Measurements from ENCODE around the gene MCUR1. TPM values are rescaled to one million over a fixed set of nuclear protein-coding genes. Genes with fewer than 3 reads are reported as not detected.
"Not testable (repeated sequence)": the region's sequence is repeated elsewhere in the genome, so short reads cannot be mapped to it uniquely, and the experiment has no call there.

The MCUR1 gene
- total and polyA plus RNA-seq, 8 donors = 6.8 to 14.5 (median 11.9) TPM

- no peak for ATAC-seq
- no peak for TF ChIP-seq CTCF (IDR thresholded peaks at IDR 0.05)
- 72 to 75% methylated on average over 5 of the region's 5 CpGs for WGBS, 2 donors
- no peak for FAIRE-seq
- Histone ChIP-seq H3K4me3 (no peak overlapping the region), H3K9me3 (no peaks in the 10 kb centered on the region), H3K27ac (no peak overlapping the region), H3K4me1 (no peaks in the 10 kb centered on the region), H3K27me3 (peaks cover 0 to 3% (median 0%) of the 10 kb centered on the region in 4 donors), H3K36me3 (no peaks in the 10 kb centered on the region)
- intact Hi-C loops (cut with DNase I) = no loop called here
- DNase-seq = no peak
Measured at GRCh38 chr6:13836170-13836569, 21.8 kb upstream of the MCUR1 start.

- H3K9me3 ChIP-seq = no peaks in the 10 kb centered on the region
- H3K36me3 ChIP-seq = no peaks in the 10 kb centered on the region
- TF ChIP-seq CTCF (IDR thresholded peaks at IDR 0.05) = no peak
- no peak for ATAC-seq
- FAIRE-seq = no peak
- no peak overlapping the region for H3K4me3 ChIP-seq
- H3K4me1 ChIP-seq = no peaks in the 10 kb centered on the region
- no peak for DNase-seq
- H3K27me3 ChIP-seq = peaks cover 0 to 3% (median 0%) of the 10 kb centered on the region in 4 donors
- intact Hi-C loops (cut with DNase I) = no loop called here
- 52 to 72% methylated on average over 1 of the region's 1 CpG for WGBS, 2 donors
- no peak overlapping the region for H3K27ac ChIP-seq
Measured at GRCh38 chr6:13834790-13835189, 20.4 kb upstream of the MCUR1 start.

GRCh38 chr6:13834018-13834417 lies 19.7 kb upstream of the MCUR1 start:
- FAIRE-seq; H3K36me3 ChIP-seq; H3K4me1 ChIP-seq; ATAC-seq; H3K4me3 ChIP-seq; H3K9me3 ChIP-seq; intact Hi-C loops (cut with DNase I); H3K27ac ChIP-seq; DNase-seq; H3K27me3 ChIP-seq: not testable (repeated sequence)
- whole genome bisulfite sequencing, 2 donors = 52 to 79% methylated on average over 5 of the region's 5 CpGs

- FAIRE-seq = no peak
- no peak overlapping the region for H3K27ac ChIP-seq
- no peaks in the 10 kb centered on the region for H3K4me1 ChIP-seq
- intact Hi-C loops (cut with DNase I) = no loop called here
- H3K4me3 ChIP-seq = no peak overlapping the region
- DNase-seq = no peak
- H3K27me3 ChIP-seq = peaks cover 0 to 3% (median 0%) of the 10 kb centered on the region in 4 donors
- WGBS, 2 donors = 55 to 56% methylated on average over 1 of the region's 1 CpG
- ATAC-seq = no peak
- TF ChIP-seq CTCF (IDR thresholded peaks at IDR 0.05) = no peak
- H3K9me3 ChIP-seq = no peaks in the 10 kb centered on the region
- no peaks in the 10 kb centered on the region for H3K36me3 ChIP-seq
Measured at GRCh38 chr6:13832778-13833177, 18.4 kb upstream of the MCUR1 start.

GRCh38 chr6:13831615-13832014 lies 17.3 kb upstream of the MCUR1 start:
- WGBS, 2 donors = 74 to 77% methylated on average over 7 of the region's 7 CpGs
- TF ChIP-seq CTCF (IDR thresholded peaks at IDR 0.05) = no peak
- ATAC-seq (no peak), DNase-seq (no peak), FAIRE-seq (no peak)
- no peaks in the 10 kb centered on the region for H3K36me3 ChIP-seq
- H3K4me1 ChIP-seq = no peaks in the 10 kb centered on the region
- peaks cover 0 to 3% (median 0%) of the 10 kb centered on the region in 4 donors for H3K27me3 ChIP-seq
- intact Hi-C loops (cut with DNase I) = no loop called here
- no peaks in the 10 kb centered on the region for H3K9me3 ChIP-seq
- no peak overlapping the region for H3K4me3 ChIP-seq
- no peak overlapping the region for H3K27ac ChIP-seq
